MM.1S (cell line): Measurements from ENCODE around the gene MMP15.

Experiments used
- DNase-seq: peaks from one replicate; pipeline ENCODE4 v3.0.0-alpha.2; 2015
- H2AFZ ChIP-seq: fragments of 300-600 bp; sonication (generic); 2 replicates; pipeline ENCODE4 v1.6.0; 2016; ENCODE audit warnings: antibody characterized with exemption, low read length
- H3F3A ChIP-seq: fragments of 300-600 bp; sonication (generic); 2 replicates; pipeline ENCODE4 v1.6.1; 2016; ENCODE audit warnings: mild to moderate bottlenecking, antibody characterized with exemption, low read length, moderate library complexity, mixed read lengths; ENCODE audit not compliant: insufficient read depth
- H3K27ac ChIP-seq: fragments of 300-600 bp; sonication (generic); 2 replicates; pipeline ENCODE4 v1.5.1; 2016; ENCODE audit warnings: mild to moderate bottlenecking, low read length
- H3K27me3 ChIP-seq: fragments of 300-600 bp; sonication (generic); replicated peaks from 2 replicates; pipeline ENCODE4 v1.6.0; 2016; ENCODE audit warnings: low read length; ENCODE audit not compliant: insufficient read depth
- H3K36me3 ChIP-seq: fragments of 300-600 bp; sonication (generic); replicated peaks from 2 replicates; pipeline ENCODE4 v1.6.1; 2016; ENCODE audit warnings: mild to moderate bottlenecking, low read length, mixed read lengths; ENCODE audit not compliant: insufficient read depth
- H3K4me1 ChIP-seq: fragments of 300-600 bp; sonication (generic); 2 replicates; pipeline ENCODE4 v1.6.1; 2016; ENCODE audit warnings: low read length, mixed read lengths
- H3K4me2 ChIP-seq: fragments of 300-600 bp; sonication (generic); 2 replicates; pipeline ENCODE4 v1.6.0; 2016; ENCODE audit warnings: low read depth, low read length
- H3K4me3 ChIP-seq: fragments of 300-600 bp; sonication (generic); 2 replicates; pipeline ENCODE4 v1.5.1; 2016; ENCODE audit warnings: low read length, mixed read lengths
- H3K79me2 ChIP-seq: fragments of 300-600 bp; sonication (generic); 2 replicates; pipeline ENCODE4 v1.6.1; 2016; ENCODE audit warnings: mixed run types, low read length, mixed read lengths
- H3K9ac ChIP-seq: fragments of 300-600 bp; sonication (generic); 2 replicates; pipeline ENCODE4 v1.6.1; 2016; ENCODE audit warnings: low read length, mixed read lengths
- H3K9me2 ChIP-seq: fragments of 300-600 bp; sonication (generic); replicated peaks from 2 replicates; pipeline ENCODE4 v1.6.1; 2016; ENCODE audit warnings: mild to moderate bottlenecking, low read length, mixed read lengths; ENCODE audit not compliant: insufficient read depth
- H3K9me3 ChIP-seq: fragments of 300-600 bp; sonication (generic); replicated peaks from 2 replicates; pipeline ENCODE4 v1.6.1; 2016; ENCODE audit warnings: mild to moderate bottlenecking, low read length, mixed read lengths; ENCODE audit not compliant: insufficient read depth
- H4K20me1 ChIP-seq: fragments of 300-600 bp; sonication (generic); 2 replicates; pipeline ENCODE4 v1.6.1; 2016; ENCODE audit warnings: mild to moderate bottlenecking, low read length, moderate library complexity, mixed read lengths; ENCODE audit not compliant: insufficient read depth
- CTCF ChIP-seq: fragments of 300-600 bp; sonication (generic); IDR thresholded peaks from 2 replicates; pipeline ENCODE4 v1.5.1; 2016; ENCODE audit warnings: antibody characterized with exemption, low read length, mixed read lengths
- EZH2 ChIP-seq: fragments of 300-600 bp; sonication (generic); optimal IDR thresholded peaks from 2 replicates; pipeline ENCODE3; 2017; ENCODE audit warnings: low read depth, mild to moderate bottlenecking, antibody characterized with exemption, low read length, mixed read lengths
- EZH2phosphoT487 ChIP-seq: fragments of 300-600 bp; sonication (generic); IDR thresholded peaks from 2 replicates; pipeline ENCODE4 v1.6.1; 2018; ENCODE audit warnings: antibody characterized with exemption, low read length

Gene MMP15

GRCh38 chr16:58047557-58048348 lies 22.2 kb downstream of the MMP15 start:
- no peak for TF ChIP-seq CTCF
- TF ChIP-seq EZH2phosphoT487 = no peak

GRCh38 chr16:58048494-58049231 lies 23.1 kb downstream of the MMP15 start:
- TF ChIP-seq CTCF (no peak), EZH2 (no peak), EZH2phosphoT487 (no peak)
- Histone ChIP-seq H3F3A (no peaks in the 10 kb centered on the region), H3K36me3 (no peaks in the 10 kb centered on the region), H3K79me2 (no peaks in the 10 kb centered on the region), H2AFZ (no peak overlapping the region), H3K9ac (no peak overlapping the region), H3K27ac (no peak overlapping the region), H3K27me3 (no peaks in the 10 kb centered on the region; the same call in 1 of the 2 replicates), H3K9me2 (no peaks in the 10 kb centered on the region), H3K4me1 (no peaks in the 10 kb centered on the region), H3K4me3 (no peak overlapping the region), H3K9me3 (no peaks in the 10 kb centered on the region), H4K20me1 (no peaks in the 10 kb centered on the region), H3K4me2 (no peak overlapping the region)
- no peak for DNase-seq

More at GRCh38 chr16:58047557-58048348, 22.2 kb downstream of the MMP15 start:
- H3F3A ChIP-seq = no peaks in the 10 kb centered on the region
- no peak overlapping the region for H3K27ac ChIP-seq
- no peaks in the 10 kb centered on the region for H4K20me1 ChIP-seq
- H3K36me3 ChIP-seq = no peaks in the 10 kb centered on the region
- no peaks in the 10 kb centered on the region for H3K9me3 ChIP-seq
- H2AFZ ChIP-seq = no peak overlapping the region
- H3K4me2 ChIP-seq = no peak overlapping the region
- H3K4me1 ChIP-seq = no peaks in the 10 kb centered on the region
- no peak for DNase-seq
- H3K4me3 ChIP-seq = no peak overlapping the region
- H3K9me2 ChIP-seq = no peaks in the 10 kb centered on the region
- no peaks in the 10 kb centered on the region; the same call in 1 of the 2 replicates for H3K27me3 ChIP-seq
- H3K79me2 ChIP-seq = no peaks in the 10 kb centered on the region
- no peak overlapping the region for H3K9ac ChIP-seq

- H3K36me3 ChIP-seq = no peaks in the 10 kb centered on the region
- H3F3A ChIP-seq = no peaks in the 10 kb centered on the region
- no peak overlapping the region for H3K4me3 ChIP-seq
- H3K9me3 ChIP-seq = no peaks in the 10 kb centered on the region
- H3K4me2 ChIP-seq = no peak overlapping the region
- no peaks in the 10 kb centered on the region for H3K4me1 ChIP-seq
- H3K79me2 ChIP-seq = no peaks in the 10 kb centered on the region
- no peak overlapping the region for H3K27ac ChIP-seq
- no peaks in the 10 kb centered on the region for H4K20me1 ChIP-seq
- TF ChIP-seq EZH2 (no peak), CTCF (no peak), EZH2phosphoT487 (no peak)
- no peak for DNase-seq
- H3K27me3 ChIP-seq = no peaks in the 10 kb centered on the region; the same call in 1 of the 2 replicates
- no peak overlapping the region for H2AFZ ChIP-seq
- H3K9ac ChIP-seq = no peak overlapping the region
- H3K9me2 ChIP-seq = no peaks in the 10 kb centered on the region
Observed at GRCh38 chr16:58049232-58050185, 24.0 kb downstream of the MMP15 start.
